Nephron progenitor cell (in vitro differentiated cells): Measurements from ENCODE around the gene DLX2.

Source experiments
- DNase-seq: peaks from one replicate; pipeline ENCODE4 v3.0.0; 2021
- H3K27ac Mint-ChIP-seq: 2 replicates; pipeline ENCODE4 v1.8.0; 2021; ENCODE audit warnings: mild to moderate bottlenecking, moderate library complexity, mixed read lengths
- H3K27me3 Mint-ChIP-seq: 2 replicates; pipeline ENCODE4 v1.8.0; 2021; ENCODE audit warnings: mild to moderate bottlenecking, low read depth, mixed read lengths; ENCODE audit not compliant: poor library complexity
- H3K36me3 Mint-ChIP-seq: 2 replicates; pipeline ENCODE4 v1.8.0; 2021; ENCODE audit warnings: low read depth, mixed read lengths
- H3K4me1 Mint-ChIP-seq: 2 replicates; pipeline ENCODE4 v1.8.0; 2021; ENCODE audit warnings: mixed read lengths
- H3K4me3 Mint-ChIP-seq: 2 replicates; pipeline ENCODE4 v1.8.0; 2021; ENCODE audit warnings: mild to moderate bottlenecking, moderate library complexity, mixed read lengths
- H3K9me3 Mint-ChIP-seq: 2 replicates; pipeline ENCODE4 v1.8.0; 2021; ENCODE audit warnings: mild to moderate bottlenecking, moderate library complexity, mixed read lengths
- CTCF ChIP-seq: fragments of 200-600 bp; sonication (generic); IDR thresholded peaks from 2 replicates; pipeline ENCODE4 v1.5.0; 2021; ENCODE audit warnings: antibody characterized with exemption

Gene DLX2

DNA sequence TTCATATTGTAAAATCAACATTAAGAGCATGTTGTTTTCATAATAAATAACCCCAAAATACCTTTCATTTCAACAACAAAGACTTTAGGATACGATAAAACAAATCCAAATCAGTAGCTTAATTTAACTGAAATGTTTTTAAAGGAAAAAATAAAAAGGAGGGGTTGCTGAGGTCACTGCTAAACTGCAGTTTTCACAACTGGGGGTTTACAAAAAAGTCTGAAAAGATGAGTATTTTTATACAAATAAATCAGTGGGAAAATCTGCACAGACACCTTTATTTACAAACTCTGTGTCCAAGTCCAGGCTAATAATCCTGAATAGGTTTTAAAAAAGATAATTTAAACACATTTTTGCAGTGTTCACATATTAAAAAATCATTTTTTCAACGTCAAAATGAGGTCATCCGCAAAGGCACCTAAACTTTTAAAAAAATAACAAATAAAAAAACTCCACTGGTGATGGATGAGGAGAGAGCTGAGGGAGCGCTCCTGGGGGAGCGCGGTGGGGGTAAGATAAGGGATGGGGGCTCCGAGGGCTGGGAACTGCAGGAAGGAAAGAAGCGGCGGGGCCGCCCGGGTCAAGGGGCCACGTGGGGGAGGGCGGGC is 3.1 kb downstream of the DLX2 start:
- Mint-ChIP-seq H3K9me3 (no peaks in the 10 kb centered on the region), H3K27ac (no peak overlapping the region), H3K4me3 (peak overlapping the region; percentile 76), H3K27me3 (peaks cover 95% of the 10 kb centered on the region), H3K4me1 (peaks cover 71% of the 10 kb centered on the region), H3K36me3 (no peaks in the 10 kb centered on the region)
- DNase-seq, result no peak
- TF ChIP-seq CTCF, result no peak

DNA sequence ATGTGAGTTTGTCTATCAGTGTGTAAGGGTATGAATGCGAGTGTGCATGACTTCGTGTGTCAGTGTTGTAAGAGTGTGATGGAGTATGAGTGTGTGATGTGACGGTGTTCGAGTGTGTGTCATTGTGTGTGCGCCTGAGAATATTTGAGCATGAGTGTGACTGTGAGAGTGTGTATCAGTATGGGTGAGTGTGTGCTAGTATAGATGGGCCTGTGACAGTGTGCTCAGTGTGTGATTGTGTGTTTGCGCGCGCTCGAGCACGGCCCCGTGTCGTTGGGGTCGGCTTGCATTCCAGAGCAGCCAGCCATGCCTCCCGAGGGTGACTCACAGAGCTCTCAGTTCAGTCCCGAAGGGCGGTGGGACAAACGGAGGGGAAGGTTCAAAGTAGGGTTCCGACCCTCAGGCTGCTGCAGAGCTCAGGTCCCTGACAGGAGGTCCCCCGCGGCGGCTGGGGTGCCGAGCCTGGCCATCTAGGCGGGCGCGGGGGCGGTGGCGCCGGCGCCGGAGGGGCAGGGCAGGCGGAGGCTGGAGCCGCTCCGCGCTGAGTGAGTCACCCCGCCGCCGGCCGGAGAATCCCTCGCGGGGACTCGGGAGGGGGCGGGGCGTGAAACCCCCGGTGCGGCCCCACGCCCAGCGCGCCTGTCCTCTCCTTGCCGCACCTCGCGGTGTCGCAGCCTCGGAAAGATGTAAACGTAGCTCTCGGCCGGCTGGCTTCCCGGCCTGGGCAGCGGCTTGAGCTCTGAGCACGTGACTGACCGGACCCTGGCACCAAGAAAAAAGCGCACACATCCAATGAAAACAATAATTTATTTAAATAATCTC is 3.8 kb downstream of the DLX2 start:
- H3K4me1 Mint-ChIP-seq, result peaks cover 70% of the 10 kb centered on the region
- H3K9me3 Mint-ChIP-seq, result no peaks in the 10 kb centered on the region
- H3K27me3 Mint-ChIP-seq, result peaks cover 95% of the 10 kb centered on the region
- peak overlapping the region; percentile 78 for H3K4me3 Mint-ChIP-seq
- TF ChIP-seq CTCF, result no peak
- DNase-seq, result peak; percentile 81
- no peak overlapping the region for H3K27ac Mint-ChIP-seq
- H3K36me3 Mint-ChIP-seq, result no peaks in the 10 kb centered on the region

GRCh38 chr2:172098287-172098649 is 4.4 kb downstream of the DLX2 start:
- no peak for DNase-seq
- no peaks in the 10 kb centered on the region for H3K36me3 Mint-ChIP-seq
- H3K9me3 Mint-ChIP-seq, result no peaks in the 10 kb centered on the region
- H3K4me3 Mint-ChIP-seq, result peak overlapping the region; percentile 78
- TF ChIP-seq CTCF, result no peak
- no peak overlapping the region for H3K27ac Mint-ChIP-seq
- peaks cover 69% of the 10 kb centered on the region for H3K4me1 Mint-ChIP-seq
- peaks cover 95% of the 10 kb centered on the region for H3K27me3 Mint-ChIP-seq

- Mint-ChIP-seq H3K9me3 (no peaks in the 10 kb centered on the region), H3K27me3 (peaks cover 96% of the 10 kb centered on the region), H3K27ac (no peak overlapping the region), H3K4me3 (peak overlapping the region; percentile 83), H3K4me1 (peaks cover 66% of the 10 kb centered on the region), H3K36me3 (no peaks in the 10 kb centered on the region)
- DNase-seq, result no peak
- no peak for TF ChIP-seq CTCF
Measured at GRCh38 chr2:172097557-172098131, 5.1 kb downstream of the DLX2 start.

DNA sequence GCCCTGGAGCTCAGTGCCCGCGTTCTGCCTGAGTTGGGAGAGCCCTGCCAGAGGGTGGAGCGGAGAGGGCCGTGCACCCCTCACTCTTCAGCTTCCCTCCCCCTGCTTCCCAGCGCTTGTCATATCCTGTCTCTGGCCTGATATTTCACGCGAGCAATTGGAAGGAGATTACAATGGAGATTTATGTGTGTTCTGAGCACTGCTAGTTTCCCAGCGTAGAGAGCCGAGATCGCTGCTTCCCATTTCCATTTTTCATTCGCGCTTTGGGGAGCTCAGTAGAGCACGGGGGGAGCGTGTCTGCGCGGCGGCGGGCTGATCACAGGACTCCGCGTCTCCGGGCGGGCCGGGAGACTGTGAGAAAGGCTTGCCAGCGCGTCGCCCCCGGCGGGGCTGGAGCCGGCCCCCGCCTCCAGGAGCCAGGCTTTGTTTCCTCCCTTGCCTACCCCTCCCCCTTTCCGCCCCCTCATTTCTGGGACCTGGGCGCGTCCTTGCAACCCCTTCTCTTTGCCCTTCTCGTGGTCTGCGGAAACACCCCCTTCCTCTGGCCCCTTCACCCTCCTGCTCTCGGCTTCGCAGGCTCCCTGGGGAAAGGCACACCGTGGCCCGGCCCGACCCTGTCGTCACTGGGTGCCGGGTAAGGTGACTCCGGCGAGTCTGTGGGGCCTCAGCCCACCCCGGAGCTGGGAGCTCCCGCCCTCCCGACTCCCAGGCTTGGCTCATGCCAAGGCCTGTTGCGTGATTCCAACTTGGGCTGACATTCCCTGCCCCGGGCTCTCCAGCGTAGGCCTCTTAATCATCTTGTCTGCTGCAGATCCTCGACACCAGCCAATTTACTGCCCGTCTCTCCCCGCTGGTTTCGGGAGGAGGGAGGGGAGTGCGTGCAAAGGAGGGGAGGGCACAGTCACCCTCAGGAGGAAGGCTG is 5.8 kb downstream of the DLX2 start:
- no peak for DNase-seq
- Mint-ChIP-seq H3K9me3 (no peaks in the 10 kb centered on the region), H3K36me3 (no peaks in the 10 kb centered on the region), H3K27me3 (peaks cover 97% of the 10 kb centered on the region), H3K4me3 (peak overlapping the region; percentile 83), H3K27ac (peak overlapping the region; percentile 9), H3K4me1 (peaks cover 63% of the 10 kb centered on the region)
- TF ChIP-seq CTCF, result no peak
